ENCODE data around the gene BLNK. TPM values are rescaled to one million over a fixed set of nuclear protein-coding genes. Genes with fewer than 3 reads are reported as not detected.

Gene BLNK
- total RNA-seq, 1 donor from 2014 or later, result 1.6 TPM

- Histone ChIP-seq H3K9me3 (ENCODE audit: control insufficient read depth in 3 of 3, low read length in 3 of 3) (no peaks in the 10 kb centered on the region), H3K9ac (ENCODE audit: low read depth in 1 of 3, low read length in 3 of 3) (no peak overlapping the region), H3K27ac (ENCODE audit: low read depth, low read length) (no peak overlapping the region), H3K36me3 (ENCODE audit: control insufficient read depth in 3 of 3, insufficient read depth in 3 of 3, low read length in 3 of 3) (no peaks in the 10 kb centered on the region), H3K4me1 (ENCODE audit: control insufficient read depth in 3 of 3, insufficient read depth in 3 of 3, low read length in 3 of 3) (peaks cover 0 to 3% (median 0%) of the 10 kb centered on the region in 3 donors), H3K4me3 (ENCODE audit: low read length in 3 of 3) (no peak overlapping the region), H3K27me3 (ENCODE audit: control insufficient read depth in 3 of 3, insufficient read depth in 3 of 3, low read length in 3 of 3) (peaks cover 7 to 15% (median 14%) of the 10 kb centered on the region in 3 donors)
Observed at GRCh38 chr10:96305019-96305418, 33.6 kb upstream of the BLNK start.

GRCh38 chr10:96304230-96304629, 32.9 kb upstream of the BLNK start, which contains the start of gene DNTT:
TSS of gene DNTT (plus strand) at chr10:96304434. CDS start at chr10:96304498, 64 bp downstream.
- peaks cover 0 to 3% (median 2%) of the 10 kb centered on the region in 3 donors for H3K4me1 ChIP-seq (ENCODE audit: control insufficient read depth in 3 of 3, insufficient read depth in 3 of 3, low read length in 3 of 3)
- no peaks in the 10 kb centered on the region for H3K36me3 ChIP-seq (ENCODE audit: control insufficient read depth in 3 of 3, insufficient read depth in 3 of 3, low read length in 3 of 3)

GRCh38 chr10:96301616-96302015, 30.2 kb upstream of the BLNK start:
- H3K4me1 ChIP-seq (ENCODE audit: control insufficient read depth in 3 of 3, insufficient read depth in 3 of 3, low read length in 3 of 3), result peaks cover 0 to 3% (median 2%) of the 10 kb centered on the region in 3 donors
- no peaks in the 10 kb centered on the region for H3K9me3 ChIP-seq (ENCODE audit: control insufficient read depth in 3 of 3, low read length in 3 of 3)
- no peak overlapping the region for H3K4me3 ChIP-seq (ENCODE audit: low read length in 3 of 3)
- H3K27me3 ChIP-seq (ENCODE audit: control insufficient read depth in 3 of 3, insufficient read depth in 3 of 3, low read length in 3 of 3), result peaks cover 7 to 30% (median 22%) of the 10 kb centered on the region in 3 donors
- no peak overlapping the region for H3K27ac ChIP-seq (ENCODE audit: low read depth, low read length)
- H3K9ac ChIP-seq (ENCODE audit: low read depth in 1 of 3, low read length in 3 of 3), result no peak overlapping the region
- H3K36me3 ChIP-seq (ENCODE audit: control insufficient read depth in 3 of 3, insufficient read depth in 3 of 3, low read length in 3 of 3), result no peaks in the 10 kb centered on the region

More at GRCh38 chr10:96304230-96304629, 32.9 kb upstream of the BLNK start, which contains the start of gene DNTT:
- Histone ChIP-seq H3K9me3 (ENCODE audit: control insufficient read depth in 3 of 3, low read length in 3 of 3) (no peaks in the 10 kb centered on the region), H3K27ac (ENCODE audit: low read depth, low read length) (no peak within 1 kb of the TSS), H3K9ac (ENCODE audit: low read depth in 1 of 3, low read length in 3 of 3) (no peak within 1 kb of the TSS), H3K4me3 (ENCODE audit: low read length in 3 of 3) (no peak within 1 kb of the TSS), H3K27me3 (ENCODE audit: control insufficient read depth in 3 of 3, insufficient read depth in 3 of 3, low read length in 3 of 3) (peaks cover 7 to 18% (median 17%) of the 10 kb centered on the region in 3 donors)

GRCh38 chr10:96299383-96299782, 28.0 kb upstream of the BLNK start:
- Histone ChIP-seq H3K4me3 (ENCODE audit: low read length in 3 of 3) (no peak overlapping the region), H3K27me3 (ENCODE audit: control insufficient read depth in 3 of 3, insufficient read depth in 3 of 3, low read length in 3 of 3) (peaks cover 10 to 34% (median 19%) of the 10 kb centered on the region in 3 donors), H3K36me3 (ENCODE audit: control insufficient read depth in 3 of 3, insufficient read depth in 3 of 3, low read length in 3 of 3) (no peaks in the 10 kb centered on the region), H3K9me3 (ENCODE audit: control insufficient read depth in 3 of 3, low read length in 3 of 3) (no peaks in the 10 kb centered on the region), H3K9ac (ENCODE audit: low read depth in 1 of 3, low read length in 3 of 3) (no peak overlapping the region), H3K27ac (ENCODE audit: low read depth, low read length) (no peak overlapping the region), H3K4me1 (ENCODE audit: control insufficient read depth in 3 of 3, insufficient read depth in 3 of 3, low read length in 3 of 3) (peaks cover 0 to 2% (median 0%) of the 10 kb centered on the region in 3 donors)

- Histone ChIP-seq H3K36me3 (ENCODE audit: control insufficient read depth in 3 of 3, insufficient read depth in 3 of 3, low read length in 3 of 3) (no peaks in the 10 kb centered on the region), H3K9me3 (ENCODE audit: control insufficient read depth in 3 of 3, low read length in 3 of 3) (no peaks in the 10 kb centered on the region), H3K27me3 (ENCODE audit: control insufficient read depth in 3 of 3, insufficient read depth in 3 of 3, low read length in 3 of 3) (peaks cover 7 to 34% (median 17%) of the 10 kb centered on the region in 3 donors), H3K4me1 (ENCODE audit: control insufficient read depth in 3 of 3, insufficient read depth in 3 of 3, low read length in 3 of 3) (peaks cover 0 to 2% (median 0%) of the 10 kb centered on the region in 3 donors), H3K4me3 (ENCODE audit: low read length in 3 of 3) (no peak overlapping the region), H3K27ac (ENCODE audit: low read depth, low read length) (no peak overlapping the region), H3K9ac (ENCODE audit: low read depth in 1 of 3, low read length in 3 of 3) (no peak overlapping the region)
Observed at GRCh38 chr10:96298362-96298761, 27.0 kb upstream of the BLNK start.

- no peak overlapping the region for H3K4me3 ChIP-seq (ENCODE audit: low read length in 3 of 3)
- H3K27me3 ChIP-seq (ENCODE audit: control insufficient read depth in 3 of 3, insufficient read depth in 3 of 3, low read length in 3 of 3), result peaks cover 6 to 32% (median 17%) of the 10 kb centered on the region in 3 donors
- no peak overlapping the region for H3K27ac ChIP-seq (ENCODE audit: low read depth, low read length)
- H3K4me1 ChIP-seq (ENCODE audit: control insufficient read depth in 3 of 3, insufficient read depth in 3 of 3, low read length in 3 of 3), result peaks cover 0 to 2% (median 0%) of the 10 kb centered on the region in 3 donors
- no peaks in the 10 kb centered on the region for H3K36me3 ChIP-seq (ENCODE audit: control insufficient read depth in 3 of 3, insufficient read depth in 3 of 3, low read length in 3 of 3)
- no peak overlapping the region for H3K9ac ChIP-seq (ENCODE audit: low read depth in 1 of 3, low read length in 3 of 3)
- H3K9me3 ChIP-seq (ENCODE audit: control insufficient read depth in 3 of 3, low read length in 3 of 3), result no peaks in the 10 kb centered on the region
Observed at GRCh38 chr10:96297486-96297885, 26.1 kb upstream of the BLNK start.

- H3K36me3 ChIP-seq (ENCODE audit: control insufficient read depth in 3 of 3, insufficient read depth in 3 of 3, low read length in 3 of 3), result no peaks in the 10 kb centered on the region
- peaks cover 0 to 2% (median 0%) of the 10 kb centered on the region in 3 donors for H3K4me1 ChIP-seq (ENCODE audit: control insufficient read depth in 3 of 3, insufficient read depth in 3 of 3, low read length in 3 of 3)
- no peaks in the 10 kb centered on the region for H3K9me3 ChIP-seq (ENCODE audit: control insufficient read depth in 3 of 3, low read length in 3 of 3)
- no peak overlapping the region for H3K4me3 ChIP-seq (ENCODE audit: low read length in 3 of 3)
- no peak overlapping the region for H3K27ac ChIP-seq (ENCODE audit: low read depth, low read length)
- H3K9ac ChIP-seq (ENCODE audit: low read depth in 1 of 3, low read length in 3 of 3), result no peak overlapping the region
- peaks cover 3 to 22% (median 12%) of the 10 kb centered on the region in 3 donors for H3K27me3 ChIP-seq (ENCODE audit: control insufficient read depth in 3 of 3, insufficient read depth in 3 of 3, low read length in 3 of 3)
Observed at GRCh38 chr10:96295475-96295874, 24.1 kb upstream of the BLNK start.

GRCh38 chr10:96292971-96293920, 21.9 kb upstream of the BLNK start:
- no peaks in the 10 kb centered on the region for H3K36me3 ChIP-seq (ENCODE audit: control insufficient read depth in 3 of 3, insufficient read depth in 3 of 3, low read length in 3 of 3)
- no peak overlapping the region for H3K4me3 ChIP-seq (ENCODE audit: low read length in 3 of 3)
- H3K9me3 ChIP-seq (ENCODE audit: control insufficient read depth in 3 of 3, low read length in 3 of 3), result no peaks in the 10 kb centered on the region
- no peak overlapping the region for H3K27ac ChIP-seq (ENCODE audit: low read depth, low read length)
- peaks cover 0 to 2% (median 1%) of the 10 kb centered on the region in 3 donors for H3K4me1 ChIP-seq (ENCODE audit: control insufficient read depth in 3 of 3, insufficient read depth in 3 of 3, low read length in 3 of 3)
- H3K27me3 ChIP-seq (ENCODE audit: control insufficient read depth in 3 of 3, insufficient read depth in 3 of 3, low read length in 3 of 3), result peaks cover 3 to 12% (median 5%) of the 10 kb centered on the region in 3 donors
- no peak overlapping the region for H3K9ac ChIP-seq (ENCODE audit: low read depth in 1 of 3, low read length in 3 of 3)

- Histone ChIP-seq H3K4me3 (ENCODE audit: low read length in 3 of 3) (no peak overlapping the region), H3K27me3 (ENCODE audit: control insufficient read depth in 3 of 3, insufficient read depth in 3 of 3, low read length in 3 of 3) (peaks cover 0 to 3% (median 0%) of the 10 kb centered on the region in 3 donors)
Observed at GRCh38 chr10:96290368-96291133, 19.2 kb upstream of the BLNK start.

More at GRCh38 chr10:96290368-96291133, 19.2 kb upstream of the BLNK start:
- H3K4me1 ChIP-seq (ENCODE audit: control insufficient read depth in 3 of 3, insufficient read depth in 3 of 3, low read length in 3 of 3), result peaks cover 0 to 13% (median 8%) of the 10 kb centered on the region in 3 donors
- no peak overlapping the region for H3K27ac ChIP-seq (ENCODE audit: low read depth, low read length)
- H3K9ac ChIP-seq (ENCODE audit: low read depth in 1 of 3, low read length in 3 of 3), result no peak overlapping the region
- no peaks in the 10 kb centered on the region for H3K36me3 ChIP-seq (ENCODE audit: control insufficient read depth in 3 of 3, insufficient read depth in 3 of 3, low read length in 3 of 3)
- no peaks in the 10 kb centered on the region for H3K9me3 ChIP-seq (ENCODE audit: control insufficient read depth in 3 of 3, low read length in 3 of 3)

Data from skeletal muscle tissue (tissue), 4 donors.